Osteoblast (primary cell): Measurements from ENCODE around the gene ITGA2B. TPM values are rescaled to one million over a fixed set of nuclear protein-coding genes. Genes with fewer than 3 reads are reported as not detected.

ENCODE experiments used
- DNase-seq: peaks from one replicate; pipeline ENCODE4 v3.0.0; 2011; ENCODE audit warnings: low spot score, mixed read lengths; ENCODE audit not compliant: insufficient read length; ENCODE audit errors: missing footprints
- H2AFZ ChIP-seq: 2 replicates; pipeline ENCODE4 v1.6.0; 2011; ENCODE audit warnings: mild to moderate bottlenecking, low read length
- H3K27ac ChIP-seq: 2 replicates; pipeline ENCODE4 v1.5.1; 2011; ENCODE audit warnings: mild to moderate bottlenecking, low read depth, low read length, moderate library complexity
- H3K27me3 ChIP-seq: 2 replicates; pipeline ENCODE4 v1.6.0; 2012; ENCODE audit warnings: mild to moderate bottlenecking, control low read depth, inconsistent platforms, low read length, moderate library complexity; ENCODE audit not compliant: insufficient read depth
- H3K36me3 ChIP-seq: 2 replicates; pipeline ENCODE4 v1.5.1; 2011; ENCODE audit warnings: mild to moderate bottlenecking, low read length, control low read depth, moderate library complexity; ENCODE audit not compliant: insufficient read depth
- H3K4me1 ChIP-seq: 2 replicates; pipeline ENCODE4 v1.5.1; 2011; ENCODE audit warnings: mild to moderate bottlenecking, low read length, control low read depth, moderate library complexity; ENCODE audit not compliant: insufficient read depth
- H3K4me2 ChIP-seq: 2 replicates; pipeline ENCODE4 v1.6.0; 2011; ENCODE audit warnings: mild to moderate bottlenecking, low read length; ENCODE audit not compliant: insufficient read depth
- H3K4me3 ChIP-seq: fragments of 200-600 bp; sonication (generic); 3 replicates; pipeline ENCODE4 v1.5.1; 2012; ENCODE audit warnings: mild to moderate bottlenecking, low read length, inconsistent platforms; ENCODE audit not compliant: insufficient read depth
- H3K79me2 ChIP-seq: 2 replicates; pipeline ENCODE4 v1.6.0; 2012; ENCODE audit warnings: mild to moderate bottlenecking, low read length, control low read depth, inconsistent platforms; ENCODE audit not compliant: insufficient read depth
- H3K9me3 ChIP-seq: 2 replicates; pipeline ENCODE4 v1.5.1; 2011; ENCODE audit warnings: low read depth, low read length, control low read depth
- H4K20me1 ChIP-seq: 2 replicates; pipeline ENCODE4 v1.6.0; 2012; ENCODE audit warnings: mild to moderate bottlenecking, low read length, control low read depth; ENCODE audit not compliant: insufficient read depth
- total RNA-seq: library from RNA; depleted of rRNA; stranded (reverse); fragments of >200 nt; gene quantifications from 2 replicates; pipeline ENCODE4 v1.2.3, GENCODE V29; 2012
- TF ChIP-seq, protein P1 (sequence below): IDR thresholded peaks from 2 replicates; pipeline ENCODE4 v1.5.1; 2011; ENCODE audit warnings: mild to moderate bottlenecking, low read depth, low read length, moderate library complexity; ENCODE audit errors: extremely low read depth

The ITGA2B gene
- total RNA-seq, 1 donor, result not detected

- Histone ChIP-seq H3K79me2 (no peaks in the 10 kb centered on the region), H3K9me3 (no peaks in the 10 kb centered on the region), H3K27ac (no peak overlapping the region), H3K4me2 (no peak overlapping the region), H4K20me1 (no peaks in the 10 kb centered on the region), H3K27me3 (peaks cover 23% of the 10 kb centered on the region), H2AFZ (no peak overlapping the region), H3K4me1 (no peaks in the 10 kb centered on the region), H3K36me3 (no peaks in the 10 kb centered on the region), H3K4me3 (no peak overlapping the region)
- TF ChIP-seq, protein P1, sequence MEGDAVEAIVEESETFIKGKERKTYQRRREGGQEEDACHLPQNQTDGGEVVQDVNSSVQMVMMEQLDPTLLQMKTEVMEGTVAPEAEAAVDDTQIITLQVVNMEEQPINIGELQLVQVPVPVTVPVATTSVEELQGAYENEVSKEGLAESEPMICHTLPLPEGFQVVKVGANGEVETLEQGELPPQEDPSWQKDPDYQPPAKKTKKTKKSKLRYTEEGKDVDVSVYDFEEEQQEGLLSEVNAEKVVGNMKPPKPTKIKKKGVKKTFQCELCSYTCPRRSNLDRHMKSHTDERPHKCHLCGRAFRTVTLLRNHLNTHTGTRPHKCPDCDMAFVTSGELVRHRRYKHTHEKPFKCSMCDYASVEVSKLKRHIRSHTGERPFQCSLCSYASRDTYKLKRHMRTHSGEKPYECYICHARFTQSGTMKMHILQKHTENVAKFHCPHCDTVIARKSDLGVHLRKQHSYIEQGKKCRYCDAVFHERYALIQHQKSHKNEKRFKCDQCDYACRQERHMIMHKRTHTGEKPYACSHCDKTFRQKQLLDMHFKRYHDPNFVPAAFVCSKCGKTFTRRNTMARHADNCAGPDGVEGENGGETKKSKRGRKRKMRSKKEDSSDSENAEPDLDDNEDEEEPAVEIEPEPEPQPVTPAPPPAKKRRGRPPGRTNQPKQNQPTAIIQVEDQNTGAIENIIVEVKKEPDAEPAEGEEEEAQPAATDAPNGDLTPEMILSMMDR, result no peak
- no peak for DNase-seq
These were observed 9.6 kb downstream of the ITGA2B start for GRCh38 chr17:44379887-44380286.

- Histone ChIP-seq H3K79me2 (no peaks in the 10 kb centered on the region), H3K4me2 (no peak overlapping the region), H3K36me3 (no peaks in the 10 kb centered on the region), H3K27ac (no peak overlapping the region), H3K9me3 (no peaks in the 10 kb centered on the region), H3K27me3 (peaks cover 13% of the 10 kb centered on the region), H3K4me1 (no peaks in the 10 kb centered on the region), H4K20me1 (no peaks in the 10 kb centered on the region), H3K4me3 (no peak overlapping the region), H2AFZ (no peak overlapping the region)
- TF ChIP-seq, protein P1, result no peak
- no peak for DNase-seq
These were observed 11.2 kb downstream of the ITGA2B start for GRCh38 chr17:44378171-44378705.

DNA sequence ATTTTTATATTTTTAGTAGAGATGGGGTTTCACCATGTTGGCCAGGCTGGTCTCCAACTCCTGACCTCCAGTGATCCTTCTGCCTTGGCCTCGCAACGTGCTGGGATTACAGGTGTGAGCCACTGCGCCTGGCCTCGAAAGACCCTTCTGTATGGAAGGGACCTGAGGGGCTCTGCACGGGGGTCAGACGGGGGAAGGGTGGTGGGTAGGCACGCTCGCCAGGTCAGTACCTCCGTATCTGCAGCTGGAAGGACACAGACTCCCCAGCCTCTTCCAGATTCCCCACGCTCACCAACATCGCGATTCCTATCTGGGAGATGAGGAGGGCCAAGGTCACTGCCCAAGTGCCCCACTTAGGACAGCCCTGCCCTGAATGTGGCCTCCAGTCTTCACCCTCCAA lies 12.7 kb downstream of the ITGA2B start:
- no peak overlapping the region for H3K4me2 ChIP-seq
- peaks cover 7% of the 10 kb centered on the region for H3K27me3 ChIP-seq
- H2AFZ ChIP-seq, result no peak overlapping the region
- no peaks in the 10 kb centered on the region for H3K9me3 ChIP-seq
- H3K36me3 ChIP-seq, result no peaks in the 10 kb centered on the region
- no peak overlapping the region for H3K4me3 ChIP-seq
- no peak overlapping the region for H3K27ac ChIP-seq
- H4K20me1 ChIP-seq, result no peaks in the 10 kb centered on the region
- TF ChIP-seq, protein P1, result no peak
- no peak for DNase-seq
- H3K79me2 ChIP-seq, result no peaks in the 10 kb centered on the region
- H3K4me1 ChIP-seq, result no peaks in the 10 kb centered on the region

GRCh38 chr17:44376124-44376523 lies 13.3 kb downstream of the ITGA2B start:
- DNase-seq, result peak; percentile 96
- H4K20me1 ChIP-seq, result no peaks in the 10 kb centered on the region
- TF ChIP-seq, protein P1, result peak; percentile 47
- no peaks in the 10 kb centered on the region for H3K4me1 ChIP-seq
- no peak overlapping the region for H3K4me3 ChIP-seq
- H3K79me2 ChIP-seq, result no peaks in the 10 kb centered on the region
- peaks cover 7% of the 10 kb centered on the region for H3K27me3 ChIP-seq
- H3K4me2 ChIP-seq, result no peak overlapping the region
- no peaks in the 10 kb centered on the region for H3K9me3 ChIP-seq
- H3K36me3 ChIP-seq, result no peaks in the 10 kb centered on the region
- no peak overlapping the region for H2AFZ ChIP-seq
- H3K27ac ChIP-seq, result no peak overlapping the region
